Middle frontal gyrus (tissue), 1 donor: ENCODE results near the gene SEC22A.

Experiments used
- DNase-seq: peaks from one replicate; pipeline ENCODE4 v3.0.0-alpha.2; 2015; ENCODE audit warnings: low spot score; ENCODE audit errors: extremely low spot score

SEC22A gene

DNA sequence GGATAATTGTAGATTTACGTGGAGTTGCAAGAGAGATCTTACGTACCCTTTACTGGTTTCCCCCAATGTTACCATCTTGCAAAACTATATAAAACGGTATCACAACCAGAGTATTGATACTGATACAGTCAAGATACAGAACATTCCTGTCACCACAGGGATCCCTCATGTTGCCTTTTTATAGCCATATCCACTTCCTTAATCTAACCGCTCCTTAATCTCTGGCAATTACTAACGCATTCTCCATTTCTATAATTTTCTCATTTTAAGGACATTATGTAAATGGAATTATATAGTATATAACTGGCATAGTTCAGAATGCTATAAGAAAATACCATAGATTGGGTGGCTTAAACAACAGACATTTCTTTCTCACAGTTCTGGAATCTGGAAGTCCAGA is 61.1 kb downstream of the SEC22A start:
- no peak for DNase-seq

DNA sequence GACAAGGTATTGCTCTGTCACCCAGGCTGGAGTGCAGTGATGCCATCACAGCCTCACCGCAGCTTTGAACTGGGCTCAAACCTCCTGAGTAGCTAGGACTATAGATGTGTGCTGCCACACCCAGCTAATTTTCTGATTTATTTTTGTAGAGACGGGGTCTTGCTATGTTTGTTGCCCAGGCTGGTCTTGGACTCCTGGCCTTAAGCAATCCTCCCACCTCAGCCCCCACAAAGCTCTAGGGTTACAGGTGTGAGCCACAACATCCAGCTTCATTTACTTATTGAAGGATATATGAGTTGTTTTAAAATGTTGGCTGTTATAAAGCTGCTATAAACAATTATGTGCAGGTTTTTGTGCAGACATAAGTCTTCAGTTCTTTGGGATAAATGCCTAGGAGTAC is 62.2 kb downstream of the SEC22A start:
- no peak for DNase-seq

DNA sequence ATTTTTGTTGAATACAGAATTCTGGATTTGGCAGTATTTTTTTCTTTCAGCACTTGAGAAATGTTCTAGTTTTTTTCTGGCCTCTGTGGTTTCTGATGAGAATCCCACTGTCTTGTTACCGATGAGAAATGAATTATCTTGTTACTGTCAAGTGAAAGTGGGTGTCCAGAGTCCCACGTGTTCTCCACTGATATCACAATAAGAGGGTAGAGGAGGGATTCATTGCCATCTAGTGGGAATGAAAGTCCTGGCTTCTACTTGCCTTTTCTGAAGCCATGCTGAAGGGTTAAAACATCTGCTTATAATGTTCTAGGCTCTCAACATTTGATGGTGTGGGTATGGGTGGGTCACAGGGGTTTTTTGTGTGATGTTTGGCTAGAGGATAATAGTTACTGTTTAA is 66.1 kb downstream of the SEC22A start:
- DNase-seq, result no peak

DNA sequence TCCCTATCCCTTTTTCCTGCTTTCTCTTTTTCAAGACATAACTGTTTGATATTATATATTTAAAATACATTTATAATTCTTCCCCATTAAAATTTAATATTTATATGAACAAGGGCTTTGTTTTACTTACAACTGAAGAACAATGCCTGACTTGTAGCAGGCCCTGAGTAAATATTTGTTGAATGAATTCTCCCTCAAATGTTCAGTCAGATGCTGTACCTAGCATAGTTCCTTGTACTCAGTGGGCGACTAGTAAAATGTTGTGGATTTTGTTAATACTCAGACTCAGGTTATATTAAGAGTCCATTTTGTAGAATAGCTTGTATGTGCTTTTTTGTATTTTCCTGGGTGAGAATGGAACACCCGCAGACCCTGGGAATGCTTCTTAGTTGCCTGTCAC is 69.1 kb downstream of the SEC22A start:
- DNase-seq, result no peak

DNA sequence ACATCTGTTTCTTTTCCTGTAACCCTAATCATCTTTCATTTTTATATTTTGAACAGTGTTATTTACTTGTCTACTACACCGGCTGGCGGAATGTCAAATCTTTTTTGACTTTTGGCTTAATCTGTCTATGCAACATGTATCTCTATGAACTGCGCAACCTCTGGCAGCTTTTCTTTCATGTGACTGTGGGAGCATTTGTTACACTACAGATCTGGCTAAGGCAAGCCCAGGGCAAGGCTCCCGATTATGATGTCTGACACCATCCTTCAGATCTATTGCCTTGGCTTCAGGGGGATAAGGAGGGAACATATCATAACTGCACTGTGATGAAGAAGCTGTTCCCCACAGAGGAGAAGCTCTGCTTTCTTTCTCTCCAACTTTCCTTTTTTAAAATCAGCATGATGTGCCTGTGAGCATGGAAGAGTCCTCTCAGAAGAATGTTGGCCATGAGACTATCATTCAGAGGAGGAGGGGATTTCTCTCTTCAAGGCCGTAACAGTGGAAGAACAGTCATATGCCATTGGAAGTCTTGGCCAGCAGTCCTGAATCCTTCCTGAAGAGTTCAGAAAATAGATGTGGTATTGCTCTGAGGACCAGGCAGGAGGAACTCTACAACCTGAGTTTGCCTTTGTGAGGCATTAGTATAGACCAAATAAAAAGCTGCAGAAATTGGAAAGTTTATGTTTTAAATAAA is 69.9 kb downstream of the SEC22A start:
- DNase-seq, result no peak

DNA sequence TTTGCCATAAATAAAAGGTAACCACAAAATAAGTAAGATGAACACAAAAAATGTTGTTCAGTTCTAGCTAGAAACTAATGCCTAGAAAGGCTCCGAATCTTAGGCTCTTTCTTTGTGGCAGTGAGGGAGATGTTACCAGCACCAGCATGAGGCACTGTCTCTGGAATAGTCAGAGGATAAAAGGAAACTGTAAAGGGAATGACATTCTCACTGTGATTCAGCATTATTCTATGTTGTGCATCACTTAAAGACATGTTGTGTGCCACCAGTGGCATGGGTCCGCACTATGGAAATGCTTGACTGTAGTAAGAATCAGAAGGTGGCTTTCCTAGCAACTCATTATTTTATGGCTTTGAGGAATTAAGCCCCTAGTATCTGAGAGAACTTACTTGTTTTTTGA is 70.8 kb downstream of the SEC22A start:
- DNase-seq, result no peak

DNA sequence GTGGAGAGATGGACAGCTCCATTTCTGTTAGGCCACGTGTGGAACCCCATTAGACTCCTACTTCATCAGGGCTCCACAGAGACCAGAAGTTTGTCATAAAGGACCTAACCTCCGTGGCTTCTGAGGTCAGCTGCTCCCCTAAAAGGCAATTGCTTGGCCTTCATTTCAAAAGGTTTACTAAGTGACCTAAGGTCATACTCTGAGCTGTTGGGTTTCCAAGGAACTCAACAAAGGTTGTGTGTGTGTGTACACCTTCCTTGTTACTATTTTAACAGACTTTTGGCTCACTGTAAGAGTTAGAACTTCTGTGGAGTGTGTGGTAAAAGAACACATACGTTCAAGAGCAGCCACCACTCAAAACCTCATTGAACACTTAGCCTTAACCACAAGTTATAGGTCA is 73.9 kb downstream of the SEC22A start:
- DNase-seq, result no peak

DNA sequence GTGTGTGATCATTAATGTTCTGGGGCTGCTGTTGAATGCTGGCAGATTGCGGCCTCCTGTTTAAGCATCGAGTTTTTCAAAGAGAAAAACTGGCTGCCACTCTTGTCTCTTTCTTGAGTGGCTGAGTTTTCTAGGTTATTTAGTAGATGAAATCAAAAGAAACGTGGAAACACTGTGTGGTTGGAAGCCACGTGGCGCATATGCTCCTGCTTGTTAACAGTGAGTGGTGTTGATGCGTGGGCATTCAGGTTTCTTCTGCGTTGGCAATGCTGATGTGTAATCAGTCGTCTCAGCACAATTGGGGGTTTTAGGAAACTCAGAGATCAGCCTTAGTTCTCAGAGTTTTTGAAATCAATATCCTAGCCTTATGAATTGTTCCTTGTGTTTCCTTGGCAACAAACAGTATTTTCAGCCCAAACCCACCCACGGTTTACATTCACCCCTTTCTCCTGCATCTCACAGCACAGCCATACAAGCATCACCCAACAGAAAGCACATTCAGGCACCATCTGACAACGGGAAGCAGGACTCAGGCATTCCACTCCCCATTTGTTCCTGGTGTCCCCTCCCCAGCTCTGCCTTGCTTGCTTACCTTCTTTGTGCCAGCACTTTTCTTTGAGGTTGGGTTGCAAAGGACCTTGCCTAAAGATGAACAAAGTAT is 74.7 kb downstream of the SEC22A start:
- no peak for DNase-seq

DNA sequence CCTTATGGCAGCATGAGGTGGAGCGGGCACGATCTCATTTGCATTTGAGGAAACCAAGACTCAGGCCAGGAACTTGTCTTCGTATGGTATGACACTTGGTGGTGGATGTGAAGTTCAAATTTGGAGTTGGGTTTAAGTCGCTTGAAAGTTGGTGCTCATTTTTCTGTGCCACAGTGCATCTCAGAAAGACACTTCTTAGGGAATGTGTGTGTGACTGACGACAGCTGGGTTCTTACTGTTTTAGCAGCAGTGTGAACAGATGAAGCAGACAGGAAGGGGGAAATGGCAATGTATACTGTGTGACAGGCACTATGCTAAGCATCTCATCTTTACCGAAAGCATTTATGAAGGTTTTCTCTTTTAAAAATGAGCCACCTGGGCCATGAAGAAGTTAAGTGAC is 75.4 kb downstream of the SEC22A start:
- DNase-seq, result no peak

DNA sequence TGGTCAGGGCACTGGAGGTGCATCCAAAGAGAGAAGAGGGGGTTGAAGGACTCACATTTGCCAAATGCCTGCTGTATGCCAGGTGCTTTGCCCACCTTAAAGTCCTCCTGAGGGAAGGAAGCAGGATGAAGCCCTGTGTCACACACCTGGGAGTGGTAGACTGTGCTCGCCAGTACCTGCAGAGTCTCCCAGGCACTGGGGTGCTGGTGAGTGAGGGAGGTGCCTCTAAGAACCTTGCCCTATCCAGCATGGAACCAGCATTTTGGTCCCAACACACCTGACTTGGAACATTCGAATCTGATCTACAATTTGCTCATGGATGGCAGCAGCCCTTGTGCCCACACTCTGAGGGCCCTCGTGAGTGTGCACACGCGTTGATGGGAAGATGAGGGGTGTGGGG is 76.7 kb downstream of the SEC22A start:
- no peak for DNase-seq

DNA sequence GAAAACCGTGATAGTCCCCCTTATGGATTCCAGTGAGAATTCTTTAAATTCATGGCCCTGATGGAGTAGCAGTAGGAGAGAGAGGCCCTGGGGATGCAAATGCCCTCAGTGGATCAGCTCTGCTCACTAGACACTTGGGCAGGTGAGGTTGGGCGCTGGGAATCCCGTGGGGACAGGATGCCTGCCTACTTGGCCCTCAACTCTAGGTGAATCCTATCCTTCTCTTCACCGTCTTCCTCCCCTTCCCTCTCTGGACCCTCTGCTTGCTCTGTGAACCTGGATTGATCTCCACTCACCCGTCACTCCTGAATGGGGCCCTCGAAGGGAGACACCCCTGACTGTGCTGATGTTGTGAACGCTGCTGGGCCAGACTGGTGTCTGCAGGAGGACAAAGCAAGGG is 77.4 kb downstream of the SEC22A start:
- DNase-seq, result no peak

DNA sequence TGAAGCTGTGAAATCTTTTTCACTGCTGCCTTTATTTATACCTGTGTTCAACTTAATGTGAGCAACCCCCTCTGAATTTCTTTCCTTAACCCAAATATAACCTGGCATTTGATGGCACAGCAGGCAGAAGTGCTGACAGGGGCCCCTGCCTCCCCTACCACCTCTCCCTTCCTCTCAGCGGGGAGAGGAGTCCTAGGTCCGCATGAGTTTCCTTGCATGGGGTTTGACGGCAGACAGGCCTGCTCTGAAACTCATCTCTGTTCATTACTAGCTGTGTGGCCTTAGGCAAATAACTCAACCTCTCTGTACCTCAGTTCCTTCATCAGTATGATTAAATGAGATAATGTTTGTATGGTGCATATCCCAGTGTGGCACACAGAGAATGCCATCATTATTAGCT is 79.7 kb downstream of the SEC22A start:
- DNase-seq, result no peak

DNA sequence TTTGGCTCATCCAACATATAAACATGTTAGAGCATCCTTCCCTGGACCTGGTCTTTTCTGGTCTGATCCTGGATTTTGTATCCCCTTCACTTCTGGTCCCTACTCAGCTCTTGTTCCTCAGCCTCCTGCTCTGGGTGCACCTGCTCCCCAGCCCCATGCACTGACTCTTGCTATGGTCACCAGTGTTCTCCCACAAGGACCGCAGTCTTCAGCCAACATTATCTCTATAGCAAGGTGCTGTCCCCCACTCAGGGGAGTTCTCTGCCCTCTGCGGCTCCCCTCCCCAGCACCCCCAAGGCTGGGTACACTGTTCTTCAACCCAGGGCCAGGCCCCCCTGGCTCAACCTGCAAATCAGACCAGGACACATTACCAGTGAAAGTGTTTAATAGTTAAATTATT is 80.2 kb downstream of the SEC22A start:
- DNase-seq, result no peak

DNA sequence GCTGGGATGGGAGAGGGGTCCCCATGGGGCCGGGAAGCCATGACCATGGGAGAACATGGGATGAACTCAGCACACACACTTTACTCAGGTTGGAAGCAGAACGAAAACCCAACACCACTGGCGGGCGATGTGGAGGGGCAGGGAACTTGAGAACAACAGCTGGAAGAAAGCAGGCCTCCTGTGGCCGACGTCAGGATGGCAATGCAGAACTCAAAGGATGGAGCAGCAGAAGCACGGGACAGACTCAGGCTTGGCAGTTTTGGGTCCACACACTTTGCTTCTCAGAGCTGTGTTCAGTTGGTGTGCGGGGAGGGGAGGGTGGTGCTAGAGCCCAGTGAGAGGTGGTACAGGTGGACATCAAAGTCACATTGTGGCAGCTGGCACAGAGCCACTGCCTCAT is 80.7 kb downstream of the SEC22A start:
- DNase-seq, result no peak

DNA sequence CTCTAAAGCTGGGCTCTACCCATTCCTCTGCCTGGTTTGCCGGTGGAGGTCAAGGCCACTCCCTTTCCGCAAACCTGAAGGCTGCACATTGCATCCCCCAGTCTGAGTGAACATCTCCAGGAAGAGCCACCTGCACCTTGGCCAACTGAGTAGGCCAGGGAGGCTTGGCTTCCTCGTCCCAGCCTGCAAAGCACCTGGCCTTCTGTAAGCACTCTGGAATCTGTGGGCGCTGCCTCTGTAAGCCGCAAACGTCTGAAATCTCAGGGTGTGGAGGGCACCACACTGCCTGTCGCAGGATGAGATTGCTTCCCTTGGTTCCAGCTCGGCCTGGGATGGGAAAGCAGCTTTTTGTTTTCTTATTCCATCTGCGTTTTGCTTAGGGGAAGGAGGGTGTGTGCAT is 81.3 kb downstream of the SEC22A start:
- no peak for DNase-seq

DNA sequence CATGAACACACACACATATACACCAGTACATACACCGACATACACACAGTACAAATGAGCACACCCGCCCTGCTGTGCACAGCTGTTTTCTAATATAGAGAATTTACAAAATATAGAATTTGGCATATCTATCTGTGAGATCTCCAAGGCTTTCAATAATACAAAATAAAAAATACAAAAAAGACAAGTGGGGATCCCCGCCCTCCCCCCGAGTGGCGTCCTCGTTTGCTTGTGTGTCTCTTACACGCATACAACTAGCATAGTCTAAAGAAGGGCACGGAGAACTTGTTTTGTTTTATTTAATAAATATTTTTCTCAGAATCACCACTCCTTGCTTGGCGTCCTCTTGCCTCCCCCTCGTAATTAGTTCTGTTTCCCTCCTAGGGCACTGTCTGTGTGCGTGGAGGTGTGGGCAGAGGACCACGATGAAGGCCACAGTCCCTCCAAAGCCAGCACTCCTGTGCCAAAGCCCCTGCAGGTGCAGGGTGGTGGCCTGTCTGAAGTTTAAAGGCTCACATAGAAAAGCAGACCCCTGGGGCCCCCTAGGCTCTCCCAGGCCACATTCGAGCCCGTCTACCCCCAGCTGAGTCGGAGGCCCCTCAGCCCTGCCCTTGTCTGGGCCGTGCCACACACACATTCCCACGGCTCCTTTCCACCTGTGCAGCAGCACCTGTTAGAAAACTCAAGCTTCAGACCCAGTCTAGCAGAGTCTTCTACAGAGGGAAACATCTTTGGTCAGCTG is 82.1 kb downstream of the SEC22A start:
- no peak for DNase-seq

DNA sequence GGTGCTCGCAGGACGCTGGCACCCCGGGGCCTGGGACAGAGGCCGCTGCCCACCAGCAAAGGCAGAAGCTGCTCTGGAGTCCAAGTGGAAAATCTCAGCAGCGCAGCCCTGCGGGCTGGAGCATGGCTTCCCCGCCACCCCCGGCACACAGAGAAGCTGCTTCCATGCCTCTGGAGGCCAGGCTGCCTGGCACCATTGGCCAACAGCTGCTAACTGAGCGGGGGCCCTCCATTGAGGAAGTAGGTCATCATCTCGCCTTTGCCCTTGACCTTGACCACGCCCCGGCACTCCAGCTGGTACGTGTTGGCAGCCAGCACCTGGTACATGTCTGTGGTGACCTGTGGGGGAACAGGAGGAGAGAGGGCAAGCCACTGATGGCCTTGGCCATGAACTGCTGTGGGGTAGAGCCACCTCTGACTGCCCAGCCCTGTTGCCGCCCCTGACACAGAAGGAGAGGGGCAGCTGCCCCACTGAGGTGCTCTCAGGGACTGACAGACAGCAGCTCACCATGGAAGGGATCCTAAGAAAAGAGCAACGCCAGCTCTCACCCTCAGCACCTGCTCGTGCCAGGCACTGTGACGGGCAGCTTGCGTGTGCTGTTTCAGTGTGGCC is 82.8 kb downstream of the SEC22A start:
- no peak for DNase-seq

DNA sequence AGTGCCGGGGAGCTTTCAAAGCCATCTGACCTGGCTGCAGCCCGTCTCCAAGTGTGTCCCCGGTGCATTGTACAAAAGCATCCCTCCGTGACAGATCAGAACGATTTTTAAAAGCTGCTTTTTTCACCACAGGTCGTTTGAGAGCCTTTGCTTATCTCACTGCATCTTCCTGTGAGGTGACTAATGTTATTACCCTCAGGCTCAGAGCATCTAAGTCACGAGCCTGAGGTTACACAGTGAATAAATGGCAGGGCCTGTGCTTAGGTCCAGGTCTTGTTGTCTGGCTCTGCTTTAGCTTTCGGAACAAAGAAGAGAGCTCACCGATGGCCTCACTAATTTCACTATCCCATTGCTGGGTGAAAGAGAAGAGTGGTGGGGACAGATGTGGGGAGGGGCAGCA is 83.3 kb downstream of the SEC22A start:
- no peak for DNase-seq

DNA sequence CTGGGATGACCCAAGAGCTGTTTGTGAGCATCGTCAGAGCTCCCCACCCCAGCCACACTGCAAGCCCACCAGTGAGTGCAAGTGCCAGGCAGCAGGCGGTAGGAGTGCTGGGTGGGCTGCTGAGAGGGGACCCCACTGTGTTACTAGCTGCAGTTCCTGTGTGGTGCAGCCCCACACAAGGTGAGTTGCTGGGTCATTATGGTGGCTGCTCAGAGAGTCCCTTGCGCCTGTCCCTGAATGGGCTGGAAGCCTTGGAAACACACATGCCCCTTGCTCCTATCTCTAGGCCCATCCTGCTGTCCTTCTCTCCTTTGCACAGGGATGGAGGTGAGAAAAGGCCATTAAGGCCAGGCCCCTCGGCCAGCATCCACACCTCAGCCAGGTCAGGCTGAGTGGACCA is 83.7 kb downstream of the SEC22A start:
- DNase-seq, result no peak

DNA sequence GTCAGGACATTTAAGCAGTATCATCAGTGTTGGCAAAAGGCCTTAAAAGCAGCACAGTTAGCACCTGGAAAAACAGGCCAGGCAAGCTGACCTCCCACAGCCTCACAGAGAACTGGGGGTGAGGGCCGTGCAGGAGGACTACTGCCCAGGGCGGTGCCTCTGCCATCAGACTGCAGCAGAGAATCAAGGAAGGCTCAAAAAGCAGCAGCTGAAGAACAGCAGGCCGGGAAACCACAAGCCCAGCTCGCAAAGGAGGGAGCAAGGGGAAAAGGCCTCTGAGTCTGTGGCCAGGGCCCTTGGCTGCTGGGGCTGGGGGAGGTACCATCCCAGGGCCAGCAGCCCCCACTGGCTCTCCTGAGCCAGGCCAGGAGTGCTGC is 84.2 kb downstream of the SEC22A start:
- no peak for DNase-seq

DNA sequence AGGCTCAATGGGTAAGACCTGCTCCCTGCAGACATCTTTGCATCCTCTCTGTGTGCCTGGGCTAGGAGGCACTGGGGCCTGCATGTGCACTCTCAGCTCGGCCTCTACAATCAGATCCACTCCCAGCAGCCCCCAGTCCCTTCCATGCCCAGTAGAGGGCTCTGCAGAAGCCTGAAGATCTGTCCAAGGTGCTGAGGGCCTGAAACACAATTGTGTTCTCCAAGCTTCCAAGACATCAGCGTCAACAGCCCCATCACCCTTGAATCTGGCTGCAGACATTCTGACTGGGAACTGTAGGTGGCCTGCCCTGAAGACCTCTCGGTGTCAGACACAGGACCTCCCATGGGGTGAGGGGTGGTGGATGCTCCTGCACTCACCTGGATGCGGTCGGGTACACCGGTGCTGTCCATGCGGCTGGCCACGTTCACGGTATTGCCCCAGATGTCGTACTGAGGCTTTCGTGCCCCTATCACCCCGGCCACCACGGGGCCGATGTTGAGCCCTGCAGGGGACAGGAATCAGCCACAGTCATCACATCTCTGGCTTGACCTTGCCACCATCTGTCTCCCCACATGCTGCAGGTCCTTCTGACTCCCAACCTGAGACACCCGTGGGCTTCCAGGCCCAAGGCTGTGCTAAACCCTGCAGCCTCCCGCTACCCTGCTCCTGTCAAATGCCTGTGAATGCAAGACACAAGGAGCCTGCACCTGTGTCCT is 84.7 kb downstream of the SEC22A start:
- DNase-seq, result no peak
